Astrocyte (in vitro differentiated cells and primary cell): ENCODE measurements around the gene ADH5. TPM values are rescaled to one million over a fixed set of nuclear protein-coding genes. Genes with fewer than 3 reads are reported as not detected.

ENCODE experiments used
- DNase-seq: peaks from one replicate; pipeline ENCODE4 v3.0.0-alpha.2; 2010; ENCODE audit warnings: low read depth
- FAIRE-seq: peaks from 2 replicates; lab custom pipeline; 2011; peaks lifted over from hg19 to GRCh38; lab: Jason Lieb, UNC
- H2AFZ ChIP-seq: 2 replicates; pipeline ENCODE4 v1.6.0; 2012; ENCODE audit warnings: low read depth, low read length, inconsistent platforms
- H3K27ac ChIP-seq: 2 replicates; pipeline ENCODE4 v1.5.1; 2011; ENCODE audit warnings: low read depth, low read length, inconsistent platforms
- H3K27me3 ChIP-seq: 2 replicates; pipeline ENCODE4 v1.6.0; 2011; ENCODE audit warnings: low read length, inconsistent platforms; ENCODE audit not compliant: insufficient read depth
- H3K36me3 ChIP-seq: 2 replicates; pipeline ENCODE4 v1.5.1; 2011; ENCODE audit warnings: low read length, inconsistent platforms; ENCODE audit not compliant: insufficient read depth
- H3K4me1 ChIP-seq: 2 replicates; pipeline ENCODE4 v1.5.1; 2011; ENCODE audit warnings: low read length, inconsistent platforms; ENCODE audit not compliant: insufficient read depth
- H3K4me2 ChIP-seq: 2 replicates; pipeline ENCODE4 v1.6.0; 2012; ENCODE audit warnings: low read length, inconsistent platforms
- H3K4me3 ChIP-seq: 2 replicates; pipeline ENCODE4 v1.5.1; 2011; ENCODE audit warnings: low read depth, mild to moderate bottlenecking, low read length, inconsistent platforms; ENCODE audit not compliant: insufficient read depth
- H3K79me2 ChIP-seq: 2 replicates; pipeline ENCODE4 v1.6.0; 2012; ENCODE audit warnings: mild to moderate bottlenecking, low read length, inconsistent platforms; ENCODE audit not compliant: insufficient read depth
- H3K9ac ChIP-seq: 2 replicates; pipeline ENCODE4 v1.6.0; 2012; ENCODE audit warnings: mild to moderate bottlenecking, low read length, inconsistent platforms
- H3K9me3 ChIP-seq: 2 replicates; pipeline ENCODE4 v1.5.1; 2012; ENCODE audit warnings: low read depth, mild to moderate bottlenecking, low read length, inconsistent platforms; ENCODE audit not compliant: insufficient read depth
- H4K20me1 ChIP-seq: 2 replicates; pipeline ENCODE4 v1.6.0; 2012; ENCODE audit warnings: low read length, inconsistent platforms; ENCODE audit not compliant: insufficient read depth
- H3K27ac Mint-ChIP-seq: one replicate; pipeline ENCODE4 v1.8.0; 2021; ENCODE audit warnings: mild to moderate bottlenecking, mixed read lengths; ENCODE audit not compliant: unreplicated experiment
- H3K27me3 Mint-ChIP-seq: one replicate; pipeline ENCODE4 v1.8.0; 2021; ENCODE audit warnings: low read depth, mixed read lengths; ENCODE audit not compliant: unreplicated experiment
- H3K36me3 Mint-ChIP-seq: one replicate; pipeline ENCODE4 v1.8.0; 2021; ENCODE audit warnings: low read depth, mixed read lengths; ENCODE audit not compliant: unreplicated experiment
- H3K4me1 Mint-ChIP-seq: one replicate; pipeline ENCODE4 v1.8.0; 2021; ENCODE audit warnings: low read depth, mixed read lengths; ENCODE audit not compliant: unreplicated experiment
- H3K4me3 Mint-ChIP-seq: one replicate; pipeline ENCODE4 v1.8.0; 2021; ENCODE audit warnings: mild to moderate bottlenecking, moderate library complexity, mixed read lengths; ENCODE audit not compliant: unreplicated experiment
- H3K9me3 Mint-ChIP-seq: one replicate; pipeline ENCODE4 v1.8.0; 2021; ENCODE audit warnings: mild to moderate bottlenecking, mixed read lengths; ENCODE audit not compliant: unreplicated experiment
- EZH2 ChIP-seq: IDR thresholded peaks from 2 replicates; pipeline ENCODE4 v1.6.1; 2012; ENCODE audit warnings: mild to moderate bottlenecking, low read length, inconsistent platforms; ENCODE audit not compliant: insufficient read depth
- total RNA-seq: library from RNA; stranded (reverse); gene quantifications from 2 replicates; pipeline ENCODE4 v1.2.1, GENCODE V29; 2021
- TF ChIP-seq, protein P1 (sequence below): IDR thresholded peaks from 2 replicates; pipeline ENCODE4 v1.5.1; 2011; ENCODE audit warnings: low read depth, mild to moderate bottlenecking, inconsistent platforms, low read length, moderate library complexity; ENCODE audit not compliant: insufficient read depth

ADH5 gene
- total RNA-seq, 1 donor from 2014 or later, result 210 TPM

DNA sequence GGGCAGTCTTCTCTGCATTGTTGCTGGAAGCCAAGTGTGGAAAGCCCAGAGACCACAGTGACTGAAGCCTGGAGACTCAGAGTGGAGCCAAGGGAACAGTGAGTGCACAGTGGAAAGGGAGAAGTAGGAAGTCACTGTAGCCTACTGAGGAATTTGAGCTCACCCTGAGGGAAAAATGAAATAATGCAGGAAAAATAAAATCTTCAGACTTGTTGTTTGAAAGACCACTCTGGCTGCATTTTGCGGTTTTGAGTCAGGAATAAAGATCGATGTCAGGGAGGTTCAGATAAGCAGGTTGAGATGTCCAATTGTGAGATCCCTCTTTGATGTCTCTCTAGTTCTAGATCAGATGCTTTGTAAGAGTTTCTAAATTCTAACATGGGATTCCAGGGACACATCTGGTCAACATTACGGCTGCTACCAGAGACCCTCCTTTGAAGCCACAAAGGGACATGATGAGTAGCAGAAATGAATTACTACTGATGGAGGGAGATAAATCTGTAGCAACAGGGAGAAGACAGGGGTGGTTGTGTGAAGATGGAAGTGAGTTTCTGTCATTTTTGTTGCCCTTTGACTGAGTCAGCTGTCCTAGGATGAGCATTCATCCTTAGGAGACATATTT is 47.1 kb upstream of the ADH5 start:
- Histone ChIP-seq H3K27me3 (no peaks in the 10 kb centered on the region), H4K20me1 (no peaks in the 10 kb centered on the region), H3K36me3 (no peaks in the 10 kb centered on the region), H3K4me2 (no peak overlapping the region), H3K9me3 (no peaks in the 10 kb centered on the region), H3K9ac (no peak overlapping the region), H2AFZ (no peak overlapping the region), H3K4me1 (no peaks in the 10 kb centered on the region), H3K4me3 (no peak overlapping the region), H3K27ac (no peak overlapping the region), H3K79me2 (no peaks in the 10 kb centered on the region)
- DNase-seq, result no peak
- Mint-ChIP-seq H3K9me3 (no peaks in the 10 kb centered on the region), H3K4me3 (no peak overlapping the region), H3K36me3 (no peaks in the 10 kb centered on the region), H3K27me3 (no peaks in the 10 kb centered on the region), H3K4me1 (no peaks in the 10 kb centered on the region), H3K27ac (no peak overlapping the region)
- TF ChIP-seq, protein P1, sequence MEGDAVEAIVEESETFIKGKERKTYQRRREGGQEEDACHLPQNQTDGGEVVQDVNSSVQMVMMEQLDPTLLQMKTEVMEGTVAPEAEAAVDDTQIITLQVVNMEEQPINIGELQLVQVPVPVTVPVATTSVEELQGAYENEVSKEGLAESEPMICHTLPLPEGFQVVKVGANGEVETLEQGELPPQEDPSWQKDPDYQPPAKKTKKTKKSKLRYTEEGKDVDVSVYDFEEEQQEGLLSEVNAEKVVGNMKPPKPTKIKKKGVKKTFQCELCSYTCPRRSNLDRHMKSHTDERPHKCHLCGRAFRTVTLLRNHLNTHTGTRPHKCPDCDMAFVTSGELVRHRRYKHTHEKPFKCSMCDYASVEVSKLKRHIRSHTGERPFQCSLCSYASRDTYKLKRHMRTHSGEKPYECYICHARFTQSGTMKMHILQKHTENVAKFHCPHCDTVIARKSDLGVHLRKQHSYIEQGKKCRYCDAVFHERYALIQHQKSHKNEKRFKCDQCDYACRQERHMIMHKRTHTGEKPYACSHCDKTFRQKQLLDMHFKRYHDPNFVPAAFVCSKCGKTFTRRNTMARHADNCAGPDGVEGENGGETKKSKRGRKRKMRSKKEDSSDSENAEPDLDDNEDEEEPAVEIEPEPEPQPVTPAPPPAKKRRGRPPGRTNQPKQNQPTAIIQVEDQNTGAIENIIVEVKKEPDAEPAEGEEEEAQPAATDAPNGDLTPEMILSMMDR, result no peak
- TF ChIP-seq EZH2, result no peak
- no peak for FAIRE-seq

DNA sequence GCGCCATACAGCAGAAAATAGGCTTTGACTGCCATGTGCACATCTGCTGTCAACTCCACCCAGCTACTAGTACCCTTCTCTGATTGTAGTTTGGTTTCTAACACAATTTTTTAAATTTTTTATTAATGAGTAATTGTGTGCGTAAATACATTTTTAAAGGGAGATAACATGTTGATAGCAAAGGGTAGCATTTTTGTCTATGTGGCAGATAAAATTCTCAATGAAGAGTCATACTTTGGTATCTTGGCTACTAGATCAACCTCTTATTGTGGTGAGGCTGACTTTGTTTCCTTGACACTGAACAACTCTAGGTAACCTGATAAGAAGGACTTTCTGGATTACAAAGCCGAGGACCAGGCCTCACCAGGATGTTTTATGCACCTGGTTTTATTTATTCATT is 46.0 kb upstream of the ADH5 start:
- FAIRE-seq (no peak), DNase-seq (peak; percentile 40)
- Histone ChIP-seq H3K4me2 (no peak overlapping the region), H3K27ac (no peak overlapping the region), H3K79me2 (no peaks in the 10 kb centered on the region), H3K27me3 (no peaks in the 10 kb centered on the region), H3K36me3 (no peaks in the 10 kb centered on the region), H3K9me3 (no peaks in the 10 kb centered on the region), H3K9ac (no peak overlapping the region), H3K4me1 (no peaks in the 10 kb centered on the region), H3K4me3 (no peak overlapping the region), H2AFZ (no peak overlapping the region), H4K20me1 (no peaks in the 10 kb centered on the region)
- no peaks in the 10 kb centered on the region for H3K27me3 Mint-ChIP-seq
- TF ChIP-seq EZH2, result no peak
- TF ChIP-seq, protein P1, result no peak
- H3K9me3 Mint-ChIP-seq, result no peaks in the 10 kb centered on the region
- no peak overlapping the region for H3K27ac Mint-ChIP-seq
- H3K4me1 Mint-ChIP-seq, result no peaks in the 10 kb centered on the region
- H3K36me3 Mint-ChIP-seq, result no peaks in the 10 kb centered on the region
- no peak overlapping the region for H3K4me3 Mint-ChIP-seq

DNA sequence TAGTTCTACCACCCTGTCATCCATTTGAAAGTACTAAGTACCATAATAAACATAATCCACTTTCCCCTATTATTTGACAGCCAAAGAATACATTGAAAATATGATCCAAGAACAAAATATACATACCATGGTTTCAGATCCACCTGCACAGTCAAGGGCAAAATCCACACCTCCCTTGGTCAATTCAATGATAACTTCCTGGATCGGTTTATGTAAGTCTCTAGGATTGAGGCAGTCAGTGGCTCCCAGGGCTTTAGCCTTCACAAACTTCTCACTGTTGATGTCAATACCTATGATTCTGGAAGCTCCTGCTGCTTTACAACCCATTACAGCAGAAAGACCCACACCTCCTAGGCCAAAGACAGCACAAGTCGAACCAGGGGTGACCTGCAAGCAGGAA is 42.8 kb upstream of the ADH5 start:
- Mint-ChIP-seq H3K36me3 (no peaks in the 10 kb centered on the region), H3K4me1 (no peaks in the 10 kb centered on the region), H3K27ac (no peak overlapping the region), H3K9me3 (no peaks in the 10 kb centered on the region), H3K4me3 (no peak overlapping the region), H3K27me3 (no peaks in the 10 kb centered on the region)
- H3K27me3 ChIP-seq, result no peaks in the 10 kb centered on the region
- no peak for FAIRE-seq
- no peaks in the 10 kb centered on the region for H4K20me1 ChIP-seq
- H3K9ac ChIP-seq, result no peak overlapping the region
- H3K27ac ChIP-seq, result no peak overlapping the region
- no peaks in the 10 kb centered on the region for H3K9me3 ChIP-seq
- H3K79me2 ChIP-seq, result no peaks in the 10 kb centered on the region
- H3K4me3 ChIP-seq, result no peak overlapping the region
- H3K36me3 ChIP-seq, result no peaks in the 10 kb centered on the region
- H3K4me2 ChIP-seq, result no peak overlapping the region
- H3K4me1 ChIP-seq, result no peaks in the 10 kb centered on the region
- TF ChIP-seq, protein P1, result no peak
- TF ChIP-seq EZH2, result no peak
- DNase-seq, result no peak
- no peak overlapping the region for H2AFZ ChIP-seq
